AG04449 (cell line): Measurements from ENCODE around the gene FOSB.

Source experiments
- CTCF ChIA-PET: fragments of 350-600 bp; formaldehyde crosslinking; extraction: SDS; loops from one replicate; lab custom pipeline; 2021; ENCODE audit warnings: antibody characterized with exemption; lab: Yijun Ruan, JAX
- POLR2A ChIA-PET: fragments of 400-600, 350-600 bp; formaldehyde crosslinking; extraction: SDS; loops from one replicate; lab custom pipeline; 2020; ENCODE audit warnings: antibody characterized with exemption, inconsistent platforms; lab: Yijun Ruan, JAX
- DNase-seq: peaks from one replicate; pipeline ENCODE4 v3.0.0-alpha.2; 2010; ENCODE audit warnings: low read depth, low spot score
- H3K4me3 ChIP-seq: 2 replicates; pipeline ENCODE4 v1.5.1; 2011; ENCODE audit warnings: low read depth, mild to moderate bottlenecking, control low read depth, low read length
- CTCF ChIP-seq: IDR thresholded peaks from one replicate; pipeline ENCODE4 v1.5.1; 2011; ENCODE audit warnings: mild to moderate bottlenecking, moderate library complexity, low read length, control low read depth, inconsistent platforms; ENCODE audit not compliant: insufficient read depth; ENCODE audit errors: missing control alignments

Gene FOSB

GRCh38 chr19:45518469-45518826 is 50.7 kb downstream of the FOSB start:
- CTCF ChIA-PET, result interaction anchor here (0.8 kb wide), 1 partner anchor 124 kb away, joined by 3 read pairs; no protein-coding TSS in a partner anchor
- H3K4me3 ChIP-seq, result no peak overlapping the region
- no peak for DNase-seq
- POLR2A ChIA-PET, result no interaction called here
- TF ChIP-seq CTCF, result no peak

- no peak for TF ChIP-seq CTCF
- no peak for DNase-seq
- ChIA-PET CTCF (interaction anchor here (0.7 to 1.4 kb wide), 6 partner anchors 11 to 171 kb away, joined by 3 to 9 read pairs (median 4); no protein-coding TSS in a partner anchor), POLR2A (no interaction called here)
- H3K4me3 ChIP-seq, result no peak overlapping the region
These were observed 54.5 kb downstream of the FOSB start for GRCh38 chr19:45522010-45522941.

- TF ChIP-seq CTCF, result peak; percentile 73
- POLR2A ChIA-PET, result no interaction called here
- DNase-seq, result no peak
- CTCF ChIA-PET, result interaction anchor here (0.9 to 1.8 kb wide), 3 partner anchors 8 to 158 kb away, joined by 3 to 8 read pairs (median 4); no protein-coding TSS in a partner anchor
- no peak overlapping the region for H3K4me3 ChIP-seq
These were observed 56.0 kb downstream of the FOSB start for GRCh38 chr19:45523642-45524256.

- CTCF ChIA-PET, result interaction anchor here (0.9 to 1.8 kb wide), 3 partner anchors 9 to 157 kb away, joined by 3 to 8 read pairs (median 4); no protein-coding TSS in a partner anchor
- POLR2A ChIA-PET, result no interaction called here
- TF ChIP-seq CTCF, result no peak
- no peak for DNase-seq
- H3K4me3 ChIP-seq, result no peak overlapping the region
These were observed 56.9 kb downstream of the FOSB start for GRCh38 chr19:45524575-45525129.
